ENCODE data around the gene CFAP157.

DNA sequence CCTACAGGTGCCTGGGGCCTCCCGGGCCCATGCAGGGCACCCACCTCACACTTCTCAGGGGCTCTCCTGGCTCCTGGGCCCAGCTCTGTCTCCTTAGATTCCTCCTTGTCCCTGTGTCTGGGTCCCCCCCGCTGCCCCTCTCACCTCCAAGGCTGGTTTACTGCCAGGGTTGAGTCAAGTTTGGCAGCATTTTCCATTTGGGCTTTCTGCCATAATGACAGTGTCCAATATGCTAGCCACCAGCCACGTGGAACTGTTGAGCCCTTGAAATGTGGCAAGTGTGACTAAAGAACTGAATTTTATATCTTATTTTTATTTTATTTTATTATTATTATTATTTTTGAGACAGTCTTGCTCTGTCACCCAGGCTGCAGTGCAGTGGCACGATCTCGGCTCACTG is 11.0 kb downstream of the CFAP157 start:
- TF ChIP-seq, protein P1, sequence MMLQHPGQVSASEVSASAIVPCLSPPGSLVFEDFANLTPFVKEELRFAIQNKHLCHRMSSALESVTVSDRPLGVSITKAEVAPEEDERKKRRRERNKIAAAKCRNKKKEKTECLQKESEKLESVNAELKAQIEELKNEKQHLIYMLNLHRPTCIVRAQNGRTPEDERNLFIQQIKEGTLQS (CRISPR knock-in tag; IDR thresholded peaks at IDR 0.05) = no peak
- TF ChIP-seq MYC (CRISPR knock-in tag; IDR thresholded peaks at IDR 0.05; ENCODE audit: borderline replicate concordance) = no peak
